Gastroesophageal sphincter (tissue), 3 donors: ENCODE data around the gene MRRF.

Experiments used
- CTCF ChIP-seq, 4 experiments: fragments of 200-600 bp in 2 of 4; fragments of 450-650 bp in 2 of 4; sonication (generic) in 1 of 4; IDR thresholded peaks; one replicate each; pipeline ENCODE4 v1.5.1; 2017 to 2019; ENCODE audit warnings: antibody characterized with exemption in 4 of 4, mild to moderate bottlenecking in 2 of 4, moderate library complexity in 2 of 4
- POLR2A ChIP-seq, 2 donors: fragments of 450-650 bp; IDR thresholded peaks; one replicate each; pipeline ENCODE4 v1.6.1; 2017; ENCODE audit warnings: antibody characterized with exemption in 2 of 2, mild to moderate bottlenecking in 2 of 2, moderate library complexity in 1 of 2
- POLR2AphosphoS5 ChIP-seq: sonication (generic); formaldehyde crosslinking; IDR thresholded peaks from one replicate; pipeline ENCODE4 v1.6.1; 2017; ENCODE audit warnings: antibody characterized with exemption

GRCh38 chr9:122251351-122251750 is 13.3 kb upstream of the MRRF start:
- no peak for TF ChIP-seq CTCF (IDR thresholded peaks at IDR 0.05)
- TF ChIP-seq POLR2AphosphoS5: no peak
- TF ChIP-seq POLR2A (IDR thresholded peaks at IDR 0.05): no peak
